ENCODE measurements around the gene THADA.
"Not testable (repeated sequence)": the region's sequence is repeated elsewhere in the genome, so short reads cannot be mapped to it uniquely, and the experiment has no call there.

THADA gene

GRCh38 chr2:43408407-43409160 is 187.3 kb downstream of the THADA start:
- DNase-seq = no peak

- DNase-seq = no peak
Observed at GRCh38 chr2:43407935-43408334, 187.9 kb downstream of the THADA start.

DNA sequence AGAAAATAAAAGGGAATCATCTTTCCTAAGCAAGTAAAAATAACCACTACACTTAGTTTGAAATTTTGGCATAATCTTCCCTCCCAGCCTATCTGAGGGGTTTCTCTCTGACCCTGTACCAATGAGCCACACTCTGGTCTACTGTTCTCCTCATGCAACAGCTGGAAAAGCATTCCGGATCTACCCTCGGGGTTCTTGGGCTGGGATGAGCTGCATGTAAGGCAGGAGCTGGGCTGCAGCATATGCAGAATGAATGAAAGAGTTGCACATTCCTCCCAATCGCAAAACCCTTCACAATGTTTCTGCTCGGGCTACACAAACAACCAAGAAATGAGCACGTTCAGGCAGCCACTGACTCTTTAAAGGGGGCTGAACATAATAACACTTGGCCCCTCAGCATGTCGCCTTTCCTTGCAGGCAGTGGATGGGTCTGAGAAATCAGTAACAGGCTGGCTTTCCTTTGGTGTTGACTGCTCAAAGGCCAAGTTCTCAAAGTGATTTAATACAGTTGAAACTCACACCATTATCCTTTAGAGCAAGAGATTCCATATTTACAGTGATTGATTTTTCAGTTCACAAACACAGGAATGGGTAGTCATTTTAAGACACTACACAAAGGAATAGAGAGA is 189.1 kb downstream of the THADA start:
- no peak for DNase-seq

GRCh38 chr2:43405829-43406228 is 190.0 kb downstream of the THADA start:
- DNase-seq = no peak

DNA sequence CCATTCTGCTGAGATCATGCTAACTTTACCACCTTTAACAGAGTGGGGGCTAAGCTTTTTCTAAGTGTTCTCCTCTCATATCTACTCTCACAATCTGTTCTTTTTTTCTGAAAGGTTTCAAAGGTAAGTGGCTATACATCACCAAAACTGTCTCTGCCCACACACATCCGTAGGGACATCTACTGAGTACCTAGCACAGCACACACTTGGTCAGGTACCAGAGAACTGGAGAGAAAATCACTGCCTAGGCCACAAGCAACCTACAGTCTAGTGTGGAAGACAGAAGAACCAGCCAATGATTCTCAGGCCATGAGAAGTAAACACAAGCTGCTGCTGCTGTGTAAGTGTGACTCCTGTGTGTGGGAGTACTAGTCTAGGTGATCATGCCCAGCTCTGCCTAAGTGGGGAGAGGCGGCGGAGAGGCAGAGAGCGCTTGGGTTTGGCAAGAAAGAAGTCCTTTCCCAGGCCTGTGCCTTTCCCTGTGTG is 193.3 kb downstream of the THADA start:
- no peak for DNase-seq

DNA sequence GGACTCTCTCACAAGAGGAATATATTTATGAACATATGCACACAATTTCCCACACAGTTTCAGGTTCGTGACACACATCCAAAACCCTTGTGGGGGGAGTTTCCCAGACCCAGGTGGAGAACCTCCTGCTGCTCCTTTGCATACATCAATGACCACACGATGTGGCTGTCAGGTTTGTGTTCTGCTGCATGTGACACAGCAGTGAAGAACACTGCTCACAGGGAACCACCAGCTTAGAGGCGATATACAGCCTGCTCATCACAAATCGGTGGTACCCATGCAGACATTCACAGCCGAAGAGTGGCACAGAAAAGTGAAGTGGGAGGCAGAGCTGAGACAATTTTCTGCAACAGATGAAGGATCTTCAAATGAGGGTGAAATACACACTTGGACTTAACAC is 193.8 kb downstream of the THADA start:
- DNase-seq = no peak

DNA sequence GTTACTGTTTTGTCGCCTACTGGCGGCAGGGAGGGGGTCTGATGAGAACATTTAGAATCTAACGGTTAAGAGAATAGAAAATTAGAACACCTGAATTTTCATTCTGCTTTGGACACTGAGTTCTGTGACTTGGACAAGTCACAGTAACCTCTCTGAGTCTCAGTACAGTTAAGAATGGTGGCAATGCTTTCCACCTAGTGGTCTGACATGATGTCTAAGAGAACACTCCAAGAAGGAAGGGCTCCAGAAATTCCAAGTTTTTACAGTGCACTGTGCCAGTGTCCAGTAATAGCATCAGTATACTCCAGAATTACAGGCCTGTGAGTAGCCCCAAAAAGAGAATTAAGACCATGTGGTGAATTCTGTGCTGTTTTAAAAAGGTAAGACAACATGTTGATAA is 195.3 kb downstream of the THADA start:
- no peak for DNase-seq

GRCh38 chr2:43399515-43400264 is 196.1 kb downstream of the THADA start:
- DNase-seq = no peak

- no peak for DNase-seq
Observed at GRCh38 chr2:43399098-43399497, 196.7 kb downstream of the THADA start.

- no peak for DNase-seq
Observed at GRCh38 chr2:43397821-43398220, 198.0 kb downstream of the THADA start.

GRCh38 chr2:43397411-43397810 is 198.4 kb downstream of the THADA start:
- DNase-seq = no peak

- DNase-seq = not testable (repeated sequence)
Observed at GRCh38 chr2:43396344-43396743, 199.5 kb downstream of the THADA start.

DNA sequence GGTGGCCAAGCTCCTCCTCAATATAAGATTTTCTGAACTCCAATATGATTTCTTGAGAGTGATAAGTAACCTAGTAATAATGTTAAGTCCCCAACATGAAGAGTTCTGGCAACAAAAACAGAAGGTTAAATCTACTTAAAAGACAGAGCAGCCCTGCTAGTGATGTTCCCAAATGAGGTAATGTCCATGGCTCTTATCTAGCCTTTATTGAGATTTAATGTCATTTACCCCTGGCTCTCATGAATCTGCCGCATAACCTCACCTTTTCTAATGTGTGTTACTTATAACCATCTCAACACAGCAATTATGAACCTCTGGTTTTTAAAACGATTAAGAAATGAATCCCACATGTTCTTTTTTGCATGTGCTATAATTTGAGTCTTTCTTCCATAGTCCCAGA is 201.9 kb downstream of the THADA start:
- no peak for DNase-seq

DNA sequence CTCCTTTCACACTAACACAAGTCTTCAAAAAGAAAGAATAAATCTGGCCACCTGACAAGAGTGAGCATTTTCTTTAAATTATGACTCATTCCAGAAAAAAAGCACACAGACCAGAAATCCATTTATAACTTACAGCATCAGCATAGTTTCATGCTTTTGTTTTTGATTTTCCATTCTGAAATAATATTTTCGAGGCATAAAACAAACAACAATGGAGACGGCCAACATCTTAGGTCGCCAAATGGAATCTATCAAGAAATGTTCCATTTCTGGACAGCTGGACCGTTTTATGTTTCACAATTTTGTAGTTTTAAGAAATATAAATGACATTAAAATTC is 204.0 kb downstream of the THADA start:
- no peak for DNase-seq

GRCh38 chr2:43391201-43391877 is 204.5 kb downstream of the THADA start:
- no peak for DNase-seq

- no peak for DNase-seq
Observed at GRCh38 chr2:43389581-43390466, 206.0 kb downstream of the THADA start.

DNA sequence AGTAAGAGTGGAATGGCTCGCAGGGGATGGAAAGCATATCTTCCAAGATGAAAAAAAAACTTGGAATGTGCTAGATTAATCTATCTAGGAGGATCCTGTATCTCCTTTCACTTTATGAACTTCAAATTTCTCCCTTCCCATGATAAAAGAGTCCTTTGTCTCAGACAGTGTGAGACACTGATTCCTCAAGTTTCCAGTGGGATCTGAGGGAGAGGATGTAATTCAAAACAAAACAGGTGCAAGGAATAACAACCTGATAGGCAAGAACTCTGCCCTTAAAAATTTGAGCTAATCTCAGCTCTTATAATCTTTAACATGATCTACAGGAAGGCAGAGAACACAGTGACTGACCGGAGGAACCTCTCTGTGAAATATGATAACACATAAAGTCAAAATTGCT is 207.5 kb downstream of the THADA start:
- DNase-seq = no peak

DNA sequence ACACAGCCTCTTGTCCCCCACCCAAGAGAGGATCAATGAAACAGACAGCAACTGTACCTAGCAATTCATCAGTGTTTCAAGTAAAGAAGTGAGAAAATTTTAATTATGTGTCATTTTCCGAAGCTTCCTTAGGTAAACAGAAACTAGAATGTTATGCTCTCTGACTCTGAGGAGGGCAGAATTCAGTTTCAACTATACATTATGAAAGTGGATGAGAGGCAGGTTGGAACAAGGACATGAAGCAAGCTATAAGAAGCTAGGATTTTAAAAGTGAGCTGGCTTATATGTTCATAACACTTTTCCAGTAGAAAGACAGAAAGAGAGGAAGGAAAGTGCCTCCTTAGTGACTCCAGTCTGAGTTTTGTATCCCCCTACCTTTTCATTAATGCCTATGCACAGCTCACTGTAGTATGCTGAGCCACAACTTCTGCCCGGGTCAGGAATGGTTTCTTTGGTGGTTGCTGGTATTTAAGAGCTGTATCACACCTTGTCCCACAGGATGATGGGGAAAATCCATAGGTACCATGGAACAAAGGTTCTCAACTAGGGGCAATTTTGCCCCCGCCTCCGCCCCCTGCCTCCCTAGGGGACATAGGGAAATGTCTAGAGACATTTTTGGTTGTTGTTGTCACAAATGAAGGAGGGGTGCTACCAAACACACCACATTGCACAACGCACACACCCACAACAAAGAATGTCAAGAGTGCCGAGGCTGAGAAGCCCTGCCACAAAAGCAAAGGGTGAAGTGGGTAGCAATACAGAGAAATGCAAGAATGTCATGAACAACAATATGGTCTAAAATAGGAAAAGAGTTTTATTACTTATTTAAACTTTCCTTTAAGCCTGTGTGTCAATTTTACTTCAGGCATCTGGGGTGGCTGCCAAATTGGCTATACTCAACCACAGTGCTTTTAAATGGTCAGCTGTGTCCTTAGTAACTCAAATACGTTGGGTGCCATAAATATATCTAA is 208.5 kb downstream of the THADA start:
- no peak for DNase-seq

DNA sequence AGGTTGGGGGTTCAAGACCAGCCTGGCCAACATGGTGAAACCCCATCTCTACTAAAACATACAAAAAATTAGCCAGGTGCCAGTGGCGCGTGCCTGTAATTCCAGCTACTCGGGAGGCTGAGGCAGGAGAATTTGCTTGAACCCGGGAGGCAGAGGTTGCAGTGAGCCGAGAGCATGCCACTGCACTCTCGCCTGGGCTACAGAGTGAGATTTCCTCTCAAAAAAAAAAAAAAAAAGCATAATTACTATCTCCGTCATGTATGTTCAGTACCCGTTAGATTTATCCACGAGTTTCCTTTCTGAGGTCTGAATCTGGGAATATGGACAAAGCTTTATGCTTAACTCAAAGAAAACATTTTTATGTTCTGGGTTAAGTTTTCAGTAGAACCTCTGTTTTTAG is 209.2 kb downstream of the THADA start:
- not testable (repeated sequence) for DNase-seq

GRCh38 chr2:43384143-43384542 is 211.7 kb downstream of the THADA start:
- no peak for DNase-seq

- no peak for DNase-seq
Observed at GRCh38 chr2:43383533-43383932, 212.3 kb downstream of the THADA start.

All from amniotic stem cell (primary cell).